ENCODE data around the gene OPRD1.

The OPRD1 gene

DNA sequence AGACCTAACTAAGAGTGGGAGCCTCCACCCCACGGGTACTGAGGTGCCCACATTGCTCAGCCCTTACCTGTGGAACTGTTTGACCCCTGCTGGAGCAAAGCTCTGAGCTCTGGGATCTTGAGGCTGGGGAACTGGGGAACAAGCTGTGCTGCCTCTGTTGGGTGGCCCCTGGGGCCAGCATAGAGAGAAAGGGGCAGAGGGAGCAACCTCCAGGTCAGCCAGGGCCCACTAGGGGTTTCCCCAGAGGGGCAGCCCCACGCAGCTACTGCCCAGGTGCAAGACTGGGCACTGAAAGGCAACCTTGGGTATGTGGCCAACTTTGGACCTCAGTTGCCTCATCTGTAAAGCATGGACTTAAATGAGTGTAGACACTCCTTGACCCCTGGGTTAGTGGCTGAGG lies 78.9 kb downstream of the OPRD1 start:
- Histone ChIP-seq H3K4me1 (ENCODE audit: control insufficient read depth, insufficient read depth, low read length) (no peaks in the 10 kb centered on the region), H3K27me3 (ENCODE audit: control insufficient read depth, insufficient read depth, low read length) (no peaks in the 10 kb centered on the region), H3K36me3 (ENCODE audit: control insufficient read depth, insufficient read depth, low read length) (no peaks in the 10 kb centered on the region), H3K4me3 (ENCODE audit: low read length) (no peak overlapping the region), H3K9me3 (ENCODE audit: control insufficient read depth, insufficient read depth, low read length) (no peaks in the 10 kb centered on the region), H3K27ac (ENCODE audit: low read length) (no peak overlapping the region)
- DNase-seq (ENCODE audit: low read depth, low spot score) = no peak
- WGBS (ENCODE audit: insufficient coverage, insufficient read length) = no CpG with 5 or more reads among the region's 2 CpGs

DNA sequence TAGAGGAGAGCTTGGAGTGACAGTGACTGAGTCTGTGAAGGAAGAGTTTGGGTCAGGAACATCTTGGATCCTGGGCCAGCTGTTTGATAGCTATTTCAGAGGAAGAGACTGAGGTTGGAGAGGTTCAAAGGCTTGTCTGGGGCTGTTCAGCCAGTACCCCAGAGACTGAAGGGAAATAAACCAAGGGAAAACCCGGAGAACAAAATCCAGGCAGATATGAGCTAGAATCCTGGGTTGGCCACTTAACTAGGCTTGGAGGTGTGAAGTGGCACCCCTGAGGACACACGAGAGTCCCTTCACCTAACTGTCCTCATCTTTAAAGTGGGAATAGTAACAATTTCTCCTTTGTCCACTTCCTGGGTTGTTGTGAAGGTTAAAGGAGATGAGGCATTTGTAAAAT lies 79.3 kb downstream of the OPRD1 start:
- H3K4me3 ChIP-seq (ENCODE audit: low read length) = no peak overlapping the region
- H3K4me1 ChIP-seq (ENCODE audit: control insufficient read depth, insufficient read depth, low read length) = no peaks in the 10 kb centered on the region
- WGBS (ENCODE audit: insufficient coverage, insufficient read length) = no CpG with 5 or more reads among the region's 2 CpGs
- DNase-seq (ENCODE audit: low read depth, low spot score) = no peak
- no peak overlapping the region for H3K27ac ChIP-seq (ENCODE audit: low read length)
- H3K27me3 ChIP-seq (ENCODE audit: control insufficient read depth, insufficient read depth, low read length) = no peaks in the 10 kb centered on the region
- H3K9me3 ChIP-seq (ENCODE audit: control insufficient read depth, insufficient read depth, low read length) = no peaks in the 10 kb centered on the region
- H3K36me3 ChIP-seq (ENCODE audit: control insufficient read depth, insufficient read depth, low read length) = no peaks in the 10 kb centered on the region

DNA sequence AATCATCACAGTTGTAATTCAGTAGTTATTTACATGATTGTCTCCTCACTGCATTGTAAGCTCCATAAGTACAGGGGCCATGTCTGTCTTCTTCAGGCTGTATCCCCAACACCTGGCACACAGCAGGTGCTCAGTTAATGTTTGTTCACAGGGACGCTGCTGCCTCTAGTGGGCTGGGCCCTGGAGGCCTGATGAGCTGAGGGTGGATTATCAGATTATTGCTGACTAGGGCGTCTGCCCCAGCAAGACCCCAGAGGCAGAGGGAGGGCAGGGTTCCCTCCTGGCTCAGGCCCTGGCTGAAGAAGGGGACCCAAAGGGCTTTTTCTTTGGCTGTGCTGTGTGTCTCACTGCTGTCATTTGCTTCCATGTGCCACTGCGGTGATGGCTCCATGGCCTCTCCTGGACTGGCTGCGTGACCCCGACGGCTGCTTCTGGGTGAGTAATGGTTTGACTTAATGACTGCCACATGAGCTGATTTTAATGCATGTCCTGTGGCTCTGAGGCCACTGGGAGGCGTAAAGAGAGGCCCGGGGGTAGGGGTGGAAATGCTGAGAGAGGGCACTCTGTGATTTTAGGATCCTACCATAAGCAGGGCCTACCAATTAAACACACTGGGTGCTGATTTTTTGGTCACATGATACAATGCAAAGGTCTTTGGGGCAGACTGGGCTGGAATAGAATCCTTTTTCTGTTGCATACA lies 81.6 kb downstream of the OPRD1 start:
- no peaks in the 10 kb centered on the region for H3K4me1 ChIP-seq (ENCODE audit: control insufficient read depth, insufficient read depth, low read length)
- no peak overlapping the region for H3K4me3 ChIP-seq (ENCODE audit: low read length)
- WGBS (ENCODE audit: insufficient coverage, insufficient read length) = no CpG with 5 or more reads among the region's 8 CpGs
- no peaks in the 10 kb centered on the region for H3K9me3 ChIP-seq (ENCODE audit: control insufficient read depth, insufficient read depth, low read length)
- H3K36me3 ChIP-seq (ENCODE audit: control insufficient read depth, insufficient read depth, low read length) = no peaks in the 10 kb centered on the region
- no peak for DNase-seq (ENCODE audit: low read depth, low spot score)
- no peak overlapping the region for H3K27ac ChIP-seq (ENCODE audit: low read length)
- H3K27me3 ChIP-seq (ENCODE audit: control insufficient read depth, insufficient read depth, low read length) = no peaks in the 10 kb centered on the region

DNA sequence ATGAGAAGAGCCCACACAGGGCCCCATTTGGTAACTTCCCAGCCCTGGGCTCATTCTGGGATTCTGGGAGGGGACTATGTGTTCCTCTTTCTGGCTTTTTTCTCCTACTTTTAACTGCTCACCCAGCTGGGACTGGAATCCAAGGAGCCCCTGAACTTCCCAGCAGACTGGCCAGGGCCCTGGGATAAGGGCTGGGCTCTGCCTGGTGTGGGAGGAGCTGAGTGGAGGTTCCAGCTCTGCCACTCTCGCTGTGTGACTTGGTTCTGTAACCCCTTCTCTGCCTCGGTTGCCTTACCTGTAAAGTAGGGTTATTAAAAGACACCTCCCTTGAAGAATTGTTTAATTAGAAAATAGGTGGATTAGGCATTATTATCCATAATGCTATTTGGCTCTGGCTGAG lies 82.8 kb downstream of the OPRD1 start:
- H3K27ac ChIP-seq (ENCODE audit: low read length) = no peak overlapping the region
- DNase-seq (ENCODE audit: low read depth, low spot score) = no peak
- H3K9me3 ChIP-seq (ENCODE audit: control insufficient read depth, insufficient read depth, low read length) = no peaks in the 10 kb centered on the region
- no CpG with 5 or more reads among the region's 2 CpGs for WGBS (ENCODE audit: insufficient coverage, insufficient read length)
- no peaks in the 10 kb centered on the region for H3K27me3 ChIP-seq (ENCODE audit: control insufficient read depth, insufficient read depth, low read length)
- no peaks in the 10 kb centered on the region for H3K36me3 ChIP-seq (ENCODE audit: control insufficient read depth, insufficient read depth, low read length)
- H3K4me1 ChIP-seq (ENCODE audit: control insufficient read depth, insufficient read depth, low read length) = no peaks in the 10 kb centered on the region
- no peak overlapping the region for H3K4me3 ChIP-seq (ENCODE audit: low read length)

DNA sequence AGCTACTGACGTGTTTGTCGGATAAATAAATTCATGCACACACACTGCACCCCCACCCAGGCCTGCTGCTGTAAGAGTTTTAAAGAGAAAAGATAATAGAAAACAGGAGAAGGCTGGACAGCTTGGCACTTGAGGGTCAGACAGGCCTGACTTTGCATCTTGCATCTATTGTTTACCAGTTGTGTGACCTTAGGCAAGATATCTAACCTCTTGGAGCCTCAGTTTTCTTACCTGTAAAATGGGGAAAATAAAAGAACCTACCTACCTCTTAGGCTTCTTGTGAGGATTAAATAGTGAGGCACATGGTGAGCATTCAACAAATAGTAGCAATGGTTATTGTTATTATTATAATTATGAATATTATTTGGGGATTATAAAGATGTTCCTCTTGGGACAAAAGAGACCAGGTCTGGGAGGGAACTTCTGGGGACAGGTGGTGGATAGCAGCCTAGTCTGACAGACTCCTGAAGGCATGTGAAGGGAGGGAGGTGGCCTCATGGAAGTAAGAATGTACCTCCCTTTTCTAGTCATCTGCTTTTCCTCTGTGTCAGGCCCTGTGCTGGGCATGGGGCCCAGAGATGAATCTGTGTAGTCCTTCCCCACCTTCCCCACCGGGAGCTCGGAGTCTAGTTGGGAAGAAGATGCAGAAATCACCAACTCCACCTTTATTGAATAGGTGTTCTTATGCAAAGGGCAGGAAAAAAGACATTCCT lies 84.1 kb downstream of the OPRD1 start:
- Histone ChIP-seq H3K27me3 (ENCODE audit: control insufficient read depth, insufficient read depth, low read length) (no peaks in the 10 kb centered on the region), H3K36me3 (ENCODE audit: control insufficient read depth, insufficient read depth, low read length) (no peaks in the 10 kb centered on the region), H3K27ac (ENCODE audit: low read length) (no peak overlapping the region), H3K9me3 (ENCODE audit: control insufficient read depth, insufficient read depth, low read length) (no peaks in the 10 kb centered on the region), H3K4me1 (ENCODE audit: control insufficient read depth, insufficient read depth, low read length) (no peaks in the 10 kb centered on the region), H3K4me3 (ENCODE audit: low read length) (no peak overlapping the region)
- no peak for DNase-seq (ENCODE audit: low read depth, low spot score)
- no CpG with 5 or more reads among the region's 4 CpGs for WGBS (ENCODE audit: insufficient coverage, insufficient read length)

DNA sequence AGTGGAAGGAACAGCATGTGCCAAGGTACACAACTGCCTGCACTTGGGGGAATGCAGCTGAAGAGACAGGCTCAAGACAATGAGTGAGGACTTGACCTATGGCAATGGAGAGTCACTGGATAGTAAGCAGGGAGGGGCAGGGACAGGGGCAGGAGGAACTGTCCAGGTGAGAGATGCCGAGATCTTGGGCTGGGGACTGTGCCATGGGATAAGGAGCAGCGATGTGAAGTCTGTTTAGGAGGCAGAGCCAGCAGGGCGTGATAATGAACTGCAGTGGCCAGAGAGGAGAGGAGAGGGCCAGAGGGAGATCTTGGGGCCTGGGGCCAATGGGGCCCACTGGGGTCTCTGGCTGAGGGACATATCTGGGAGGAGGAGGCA lies 84.6 kb downstream of the OPRD1 start:
- no peak overlapping the region for H3K27ac ChIP-seq (ENCODE audit: low read length)
- DNase-seq (ENCODE audit: low read depth, low spot score) = no peak
- H3K27me3 ChIP-seq (ENCODE audit: control insufficient read depth, insufficient read depth, low read length) = no peaks in the 10 kb centered on the region
- no peaks in the 10 kb centered on the region for H3K4me1 ChIP-seq (ENCODE audit: control insufficient read depth, insufficient read depth, low read length)
- H3K4me3 ChIP-seq (ENCODE audit: low read length) = no peak overlapping the region
- no CpG with 5 or more reads among the region's 3 CpGs for WGBS (ENCODE audit: insufficient coverage, insufficient read length)
- no peaks in the 10 kb centered on the region for H3K36me3 ChIP-seq (ENCODE audit: control insufficient read depth, insufficient read depth, low read length)
- no peaks in the 10 kb centered on the region for H3K9me3 ChIP-seq (ENCODE audit: control insufficient read depth, insufficient read depth, low read length)

DNA sequence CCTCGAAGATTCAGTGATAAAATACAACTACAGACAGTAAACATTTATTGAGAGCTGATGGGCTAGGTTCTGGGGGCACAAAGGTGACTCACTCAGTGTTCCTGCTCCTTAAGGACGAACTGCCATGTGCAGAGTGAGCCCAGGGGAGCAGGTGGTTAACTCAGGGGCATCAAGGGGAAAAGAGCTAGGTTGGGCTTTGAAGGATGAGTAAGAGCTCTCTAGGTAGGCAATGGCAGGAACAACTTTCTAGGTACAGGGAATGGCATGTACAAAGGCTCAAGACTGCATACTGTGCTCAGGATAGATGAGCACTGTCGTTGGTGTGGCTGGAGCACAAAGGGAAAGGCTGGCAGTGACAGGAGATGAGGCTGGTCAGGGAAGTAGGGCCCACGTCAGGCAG lies 85.8 kb downstream of the OPRD1 start:
- WGBS (ENCODE audit: insufficient coverage, insufficient read length) = no CpG with 5 or more reads among the region's 4 CpGs
- Histone ChIP-seq H3K9me3 (ENCODE audit: control insufficient read depth, insufficient read depth, low read length) (no peaks in the 10 kb centered on the region), H3K27me3 (ENCODE audit: control insufficient read depth, insufficient read depth, low read length) (no peaks in the 10 kb centered on the region), H3K36me3 (ENCODE audit: control insufficient read depth, insufficient read depth, low read length) (no peaks in the 10 kb centered on the region), H3K4me3 (ENCODE audit: low read length) (no peak overlapping the region), H3K27ac (ENCODE audit: low read length) (no peak overlapping the region), H3K4me1 (ENCODE audit: control insufficient read depth, insufficient read depth, low read length) (no peaks in the 10 kb centered on the region)
- no peak for DNase-seq (ENCODE audit: low read depth, low spot score)

DNA sequence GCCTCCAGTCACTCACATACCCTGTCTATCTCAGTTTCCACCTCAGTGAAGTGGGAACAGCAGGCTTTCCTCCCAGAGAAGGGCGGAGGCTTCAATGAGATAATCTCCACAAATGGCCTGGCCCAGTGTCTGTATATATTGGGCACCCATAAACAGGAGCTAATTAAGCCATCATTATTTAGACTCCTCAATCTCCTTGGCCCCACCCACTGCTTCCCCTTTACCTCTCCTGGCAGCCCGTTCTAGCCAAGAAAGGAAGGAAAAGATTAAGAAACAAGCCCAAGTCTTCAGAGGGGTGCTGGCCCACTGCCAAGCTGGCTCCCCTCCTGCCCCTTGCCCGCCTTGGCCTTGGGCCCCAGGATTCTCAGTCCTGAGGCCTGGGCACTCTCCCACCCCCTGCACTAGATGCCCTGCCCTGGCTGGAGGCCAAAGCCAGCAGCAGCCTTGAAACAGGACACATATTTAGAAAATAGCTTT lies 86.5 kb downstream of the OPRD1 start:
- no peaks in the 10 kb centered on the region for H3K27me3 ChIP-seq (ENCODE audit: control insufficient read depth, insufficient read depth, low read length)
- no peak for DNase-seq (ENCODE audit: low read depth, low spot score)
- no peak overlapping the region for H3K4me3 ChIP-seq (ENCODE audit: low read length)
- no peaks in the 10 kb centered on the region for H3K4me1 ChIP-seq (ENCODE audit: control insufficient read depth, insufficient read depth, low read length)
- H3K36me3 ChIP-seq (ENCODE audit: control insufficient read depth, insufficient read depth, low read length) = no peaks in the 10 kb centered on the region
- no CpG with 5 or more reads among the region's 3 CpGs for WGBS (ENCODE audit: insufficient coverage, insufficient read length)
- no peak overlapping the region for H3K27ac ChIP-seq (ENCODE audit: low read length)
- no peaks in the 10 kb centered on the region for H3K9me3 ChIP-seq (ENCODE audit: control insufficient read depth, insufficient read depth, low read length)

DNA sequence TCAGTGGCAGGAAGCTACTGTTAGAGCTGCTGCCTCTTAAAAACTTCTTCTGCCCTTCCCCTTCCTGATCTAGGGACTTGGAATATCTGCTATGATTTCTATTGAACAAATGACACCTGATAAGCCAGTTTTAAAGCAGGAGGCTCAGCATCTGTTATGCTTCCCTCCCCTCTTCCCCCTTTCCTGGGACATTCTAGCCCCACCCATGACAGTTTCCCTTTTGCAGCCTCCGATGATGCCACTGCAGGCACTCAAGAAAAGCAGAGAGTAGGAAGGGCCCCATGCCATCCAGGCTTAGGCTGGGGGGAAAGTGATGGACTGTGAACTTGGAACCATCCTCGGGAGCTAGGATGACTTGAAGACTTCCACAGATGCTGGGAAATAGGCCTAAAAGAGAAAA lies 87.3 kb downstream of the OPRD1 start:
- Histone ChIP-seq H3K9me3 (ENCODE audit: control insufficient read depth, insufficient read depth, low read length) (no peaks in the 10 kb centered on the region), H3K27me3 (ENCODE audit: control insufficient read depth, insufficient read depth, low read length) (no peaks in the 10 kb centered on the region), H3K27ac (ENCODE audit: low read length) (no peak overlapping the region), H3K4me3 (ENCODE audit: low read length) (no peak overlapping the region), H3K36me3 (ENCODE audit: control insufficient read depth, insufficient read depth, low read length) (no peaks in the 10 kb centered on the region), H3K4me1 (ENCODE audit: control insufficient read depth, insufficient read depth, low read length) (no peaks in the 10 kb centered on the region)
- no peak for DNase-seq (ENCODE audit: low read depth, low spot score)
- WGBS (ENCODE audit: insufficient coverage, insufficient read length) = no CpG with 5 or more reads among the region's 2 CpGs

DNA sequence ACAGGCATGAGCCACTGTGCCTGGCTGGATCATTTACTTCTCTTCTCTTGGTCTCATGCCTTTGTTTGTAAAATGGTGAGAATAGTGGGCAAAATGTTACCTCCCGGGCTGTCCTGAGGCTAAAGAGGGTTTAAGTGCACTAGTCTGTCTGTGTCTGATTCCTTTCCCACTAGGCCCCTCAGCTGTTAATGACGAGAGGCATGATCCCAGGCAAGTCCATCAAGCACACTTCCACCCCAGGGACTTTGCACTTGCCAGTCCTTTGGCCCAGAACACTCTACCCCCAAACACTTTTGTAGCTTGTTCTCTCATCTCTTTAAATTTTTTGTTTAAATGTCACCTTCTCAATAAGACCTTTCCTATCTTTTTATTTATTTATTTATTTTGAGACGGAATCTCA lies 88.6 kb downstream of the OPRD1 start:
- Histone ChIP-seq H3K4me1 (ENCODE audit: control insufficient read depth, insufficient read depth, low read length) (no peaks in the 10 kb centered on the region), H3K4me3 (ENCODE audit: low read length) (no peak overlapping the region), H3K36me3 (ENCODE audit: control insufficient read depth, insufficient read depth, low read length) (no peaks in the 10 kb centered on the region), H3K27ac (ENCODE audit: low read length) (no peak overlapping the region), H3K9me3 (ENCODE audit: control insufficient read depth, insufficient read depth, low read length) (no peaks in the 10 kb centered on the region), H3K27me3 (ENCODE audit: control insufficient read depth, insufficient read depth, low read length) (no peaks in the 10 kb centered on the region)
- DNase-seq (ENCODE audit: low read depth, low spot score) = no peak
- WGBS (ENCODE audit: insufficient coverage, insufficient read length) = no CpG with 5 or more reads among the region's 3 CpGs

DNA sequence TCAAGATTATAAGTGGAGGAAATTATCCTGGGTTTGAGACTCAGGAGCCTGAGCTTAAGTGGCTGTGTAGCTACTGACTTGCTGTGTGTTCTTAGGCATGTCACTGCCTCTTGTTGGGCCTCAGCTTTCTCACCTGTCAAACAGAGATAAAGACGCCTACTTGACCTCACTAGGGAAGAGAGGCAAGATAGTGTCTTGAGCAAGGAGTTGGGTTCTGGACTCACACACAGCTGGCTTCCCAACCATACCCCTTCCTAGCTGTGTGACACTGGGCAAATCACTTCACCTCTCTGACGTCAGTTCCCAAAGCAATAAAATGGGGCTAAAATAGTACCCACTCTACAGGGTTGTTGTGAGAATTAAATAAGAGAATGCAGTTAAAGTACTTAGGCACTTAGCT lies 90.8 kb downstream of the OPRD1 start:
- WGBS (ENCODE audit: insufficient coverage, insufficient read length) = no CpG with 5 or more reads among the region's 2 CpGs
- Histone ChIP-seq H3K36me3 (ENCODE audit: control insufficient read depth, insufficient read depth, low read length) (no peaks in the 10 kb centered on the region), H3K27me3 (ENCODE audit: control insufficient read depth, insufficient read depth, low read length) (no peaks in the 10 kb centered on the region), H3K4me1 (ENCODE audit: control insufficient read depth, insufficient read depth, low read length) (no peaks in the 10 kb centered on the region), H3K4me3 (ENCODE audit: low read length) (no peak overlapping the region), H3K9me3 (ENCODE audit: control insufficient read depth, insufficient read depth, low read length) (no peaks in the 10 kb centered on the region), H3K27ac (ENCODE audit: low read length) (no peak overlapping the region)
- no peak for DNase-seq (ENCODE audit: low read depth, low spot score)
